Thyroid gland (tissue), 4 donors: ENCODE results near the gene RABL6. TPM values are rescaled to one million over a fixed set of nuclear protein-coding genes. Genes with fewer than 3 reads are reported as not detected.
A peak's percentile ranks its signal among the peaks of the same experiment; 100 is the strongest.

ENCODE experiments used
- DNase-seq, 2 donors: peaks; one replicate each; pipeline ENCODE4 v3.0.0-alpha.2; 2019
- H3K27ac ChIP-seq, 3 donors: fragments of 200-600 bp; sonication (generic); 1 replicate in 2 of 3; 2 replicates in 1 of 3; pipeline ENCODE4 v1.5.1; 2016 to 2019; ENCODE audit warnings: mild to moderate bottlenecking in 1 of 3, moderate library complexity in 1 of 3
- H3K27me3 ChIP-seq: fragments of 200-600 bp; sonication (generic); one replicate; pipeline ENCODE4 v1.5.1; 2019
- H3K36me3 ChIP-seq, 2 donors: fragments of 200-600 bp; sonication (generic); one replicate each; pipeline ENCODE4 v1.5.1; 2016 to 2019
- H3K4me1 ChIP-seq, 2 donors: fragments of 200-600 bp; sonication (generic); one replicate each; pipeline ENCODE4 v1.5.1; 2017 to 2019
- H3K4me3 ChIP-seq, 3 donors: fragments of 200-600 bp; sonication (generic); replicated peaks in 1 of 3; 1 replicate in 2 of 3; 2 replicates in 1 of 3; pipeline ENCODE4 v1.5.1; 2016; ENCODE audit warnings: mild to moderate bottlenecking in 1 of 3
- H3K9me3 ChIP-seq: fragments of 200-600 bp; sonication (generic); one replicate; pipeline ENCODE4 v1.5.1; 2017
- CTCF ChIP-seq, 6 experiments: fragments of 200-600 bp in 3 of 6; fragments of 450-650 bp in 3 of 6; sonication (generic) in 3 of 6; IDR thresholded peaks; one replicate each; pipeline ENCODE4 v1.5.1; 2016 to 2019; ENCODE audit warnings: antibody characterized with exemption in 6 of 6, mild to moderate bottlenecking in 2 of 6, inconsistent platforms in 1 of 6, moderate library complexity in 1 of 6
- POLR2A ChIP-seq, 2 donors: fragments of 450-650 bp; IDR thresholded peaks; one replicate each; pipeline ENCODE4 v1.6.1; 2017; ENCODE audit warnings: antibody characterized with exemption in 2 of 2, mild to moderate bottlenecking in 2 of 2, moderate library complexity in 1 of 2
- WGBS, 2 donors: methylation state at CpG; one replicate each; pipeline ENCODE4 v1.1.5; 2017; 5-methylcytosine and 5-hydroxymethylcytosine counted together
- intact Hi-C: fragments of 100-400 bp; cut with DNase I; formaldehyde crosslinking; loops from one replicate; pipeline ENCODE4 v1.15.1; 2023
- total RNA-seq, 4 donors: library from RNA; depleted of rRNA; stranded (reverse); fragments of >200 nt; gene quantifications; one replicate each; pipeline ENCODE4 v1.2.3, GENCODE V29; 2016

RABL6 gene
- total RNA-seq, 4 donors from 2014 or later: 59.8 to 84.0 (median 62.2) TPM

GRCh38 chr9:136845465-136846260 is 37.9 kb downstream of the RABL6 start:
- 20% methylated on average over 1 of the region's 102 CpGs; no CpG with 5 or more reads in 1 of the 2 donors for WGBS, 2 donors
- Histone ChIP-seq H3K9me3 (no peaks in the 10 kb centered on the region), H3K4me3 (no peak overlapping the region), H3K4me1 (peaks cover 49 to 67% of the 10 kb centered on the region in 2 donors), H3K27ac (no peak overlapping the region), H3K27me3 (no peaks in the 10 kb centered on the region), H3K36me3 (peaks cover 0 to 3% of the 10 kb centered on the region in 2 donors)
- no peak for DNase-seq
- TF ChIP-seq POLR2A (IDR thresholded peaks at IDR 0.05) (no peak), CTCF (IDR thresholded peaks at IDR 0.05) (no peak)
- intact Hi-C loops: loop anchor here (5.0 to 10.0 kb wide), 2 partner anchors 97 to 189 kb away; partner anchors contain the start of genes FBXW5 and FUT7

- Histone ChIP-seq H3K4me3 (peak overlapping the region in 1 of 3 donors; percentile 54), H3K9me3 (no peaks in the 10 kb centered on the region), H3K27ac (no peak overlapping the region), H3K27me3 (no peaks in the 10 kb centered on the region), H3K4me1 (peaks cover 42 to 60% of the 10 kb centered on the region in 2 donors), H3K36me3 (peaks cover 7 to 10% of the 10 kb centered on the region in 2 donors)
- TF ChIP-seq CTCF (IDR thresholded peaks at IDR 0.05): no peak
- TF ChIP-seq POLR2A (IDR thresholded peaks at IDR 0.05): no peak
- no peak for DNase-seq
- intact Hi-C loops: loop anchor here (5.0 to 10.0 kb wide), 2 partner anchors 96 to 188 kb away; partner anchors contain the start of genes FBXW5 and FUT7
- 0 to 7% methylated on average over 3 to 79 of the region's 98 CpGs for WGBS, 2 donors
Observed at GRCh38 chr9:136846376-136847087, 38.8 kb downstream of the RABL6 start.

GRCh38 chr9:136847088-136847825 is 39.5 kb downstream of the RABL6 start:
- no peak for TF ChIP-seq CTCF (IDR thresholded peaks at IDR 0.05)
- TF ChIP-seq POLR2A (IDR thresholded peaks at IDR 0.05): no peak
- peak overlapping the region in 2 of 3 donors; percentile 54 to 75 for H3K4me3 ChIP-seq
- peaks cover 7 to 10% of the 10 kb centered on the region in 2 donors for H3K36me3 ChIP-seq
- H3K9me3 ChIP-seq: no peaks in the 10 kb centered on the region
- WGBS, 2 donors: 4% methylated on average over 24 of the region's 75 CpGs; no CpG with 5 or more reads in 1 of the 2 donors
- DNase-seq: peak; percentile 42 to 52
- peaks cover 35 to 52% of the 10 kb centered on the region in 2 donors for H3K4me1 ChIP-seq
- intact Hi-C loops: loop anchor here (5.0 to 10.0 kb wide), 2 partner anchors 95 to 188 kb away; partner anchors contain the start of genes FBXW5 and FUT7
- no peaks in the 10 kb centered on the region for H3K27me3 ChIP-seq
- H3K27ac ChIP-seq: peak overlapping the region in 2 of 3 donors; percentile 84 to 88

GRCh38 chr9:136847826-136848392 is 40.2 kb downstream of the RABL6 start:
- WGBS, 2 donors: 1 to 2% methylated on average over 12 to 35 of the region's 48 CpGs
- Histone ChIP-seq H3K27ac (peak overlapping the region; percentile 79 to 88 (median 84)), H3K27me3 (no peaks in the 10 kb centered on the region), H3K9me3 (no peaks in the 10 kb centered on the region), H3K36me3 (peaks cover 7 to 10% of the 10 kb centered on the region in 2 donors), H3K4me3 (peak overlapping the region; percentile 54 to 79 (median 75)), H3K4me1 (peaks cover 29 to 46% of the 10 kb centered on the region in 2 donors)
- intact Hi-C loops: loop anchor here (5.0 to 10.0 kb wide), 2 partner anchors 94 to 187 kb away; partner anchors contain the start of genes FBXW5 and FUT7
- TF ChIP-seq POLR2A (IDR thresholded peaks at IDR 0.05) (peak in 1 of 2 donors; percentile 82), CTCF (IDR thresholded peaks at IDR 0.05) (no peak)
- peak; percentile 89 to 91 for DNase-seq
